SH-SY5Y (cell line): ENCODE results near the gene PWWP2B.

Experiments used
- GATA2 ChIP-seq: IDR thresholded peaks from 2 replicates; pipeline ENCODE4 v1.6.1; 2011; ENCODE audit warnings: mild to moderate bottlenecking, low read depth, low read length
- GATA3 ChIP-seq: IDR thresholded peaks from 2 replicates; pipeline ENCODE4 v1.6.1; 2011; ENCODE audit warnings: low read depth, mild to moderate bottlenecking, low read length, moderate library complexity

PWWP2B gene

GRCh38 chr10:132393695-132394181, 3.3 kb upstream of the PWWP2B start:
- TF ChIP-seq GATA2 (no peak), GATA3 (no peak)

- TF ChIP-seq GATA2 = no peak
- TF ChIP-seq GATA3 = no peak
Measured at GRCh38 chr10:132394201-132394811, 2.7 kb upstream of the PWWP2B start.

GRCh38 chr10:132394936-132395703, 1.9 kb upstream of the PWWP2B start:
- TF ChIP-seq GATA3 (no peak), GATA2 (no peak)

GRCh38 chr10:132395704-132396493, 1.1 kb upstream of the PWWP2B start:
- TF ChIP-seq GATA2 (no peak), GATA3 (no peak)

GRCh38 chr10:132396494-132397035, 435 bp upstream of the PWWP2B start:
- TF ChIP-seq GATA2 (no peak), GATA3 (no peak)

GRCh38 chr10:132397671-132398565, 918 bp downstream of the PWWP2B start:
- TF ChIP-seq GATA3 = no peak
- peak; percentile 72 for TF ChIP-seq GATA2

- no peak for TF ChIP-seq GATA2
- no peak for TF ChIP-seq GATA3
Measured at GRCh38 chr10:132398566-132398991, 1.6 kb downstream of the PWWP2B start.

GRCh38 chr10:132399117-132400035, 2.4 kb downstream of the PWWP2B start:
- TF ChIP-seq GATA2 (no peak), GATA3 (no peak)

GRCh38 chr10:132400041-132400546, 3.1 kb downstream of the PWWP2B start:
- TF ChIP-seq GATA2 (no peak), GATA3 (no peak)

- TF ChIP-seq GATA3 = no peak
- no peak for TF ChIP-seq GATA2
Measured at GRCh38 chr10:132400547-132401151, 3.6 kb downstream of the PWWP2B start.

GRCh38 chr10:132401401-132402118, 4.6 kb downstream of the PWWP2B start:
- TF ChIP-seq GATA2 = no peak
- no peak for TF ChIP-seq GATA3
